HepG2 (cell line): ENCODE data around the gene TMEM190. TPM values are rescaled to one million over a fixed set of nuclear protein-coding genes. Genes with fewer than 3 reads are reported as not detected.

Experiments
- FOXA1 ChIP-seq, 2 experiments: fragments of 450-650 bp in 1 of 2; sonication (generic) in 1 of 2; formaldehyde crosslinking in 1 of 2; IDR thresholded peaks; 2 replicates each; pipeline versions ENCODE4 v1.4.0 to v1.6.1; 2016 to 2020; ENCODE audit warnings: missing genetic modification reagents in 1 of 2
- GATAD1 ChIP-seq: IDR thresholded peaks from 2 replicates; pipeline ENCODE4 v1.6.1; 2016; ENCODE audit warnings: missing genetic modification reagents, missing compliant biosample characterization
- HDAC1 ChIP-seq: sonication (generic); formaldehyde crosslinking; IDR thresholded peaks from 2 replicates; pipeline ENCODE4 v1.5.1; 2020; ENCODE audit warnings: mild to moderate bottlenecking, missing genetic modification reagents
- HHEX ChIP-seq: IDR thresholded peaks from 2 replicates; pipeline ENCODE4 v1.6.1; 2016; ENCODE audit warnings: control low read depth
- IRF1 ChIP-seq: sonication (generic); formaldehyde crosslinking; IDR thresholded peaks from 2 replicates; pipeline ENCODE4 v1.4.0; 2020; ENCODE audit warnings: low read depth, mild to moderate bottlenecking, missing genetic modification reagents
- KAT2B ChIP-seq: fragments of 150-350 bp; IDR thresholded peaks from 2 replicates; pipeline ENCODE4 v1.6.1; 2014; ENCODE audit warnings: low read depth, low read length, borderline replicate concordance
- KAT7 ChIP-seq: IDR thresholded peaks from 2 replicates; pipeline ENCODE4 v1.6.1; 2018; ENCODE audit warnings: borderline replicate concordance, missing compliant biosample characterization
- MTF2 ChIP-seq: sonication (generic); formaldehyde crosslinking; IDR thresholded peaks from 2 replicates; pipeline ENCODE4 v1.5.0; 2020; ENCODE audit warnings: missing genetic modification reagents, borderline replicate concordance
- NCOA2 ChIP-seq: sonication (generic); formaldehyde crosslinking; IDR thresholded peaks from 2 replicates; pipeline ENCODE4 v1.8.0; 2022; ENCODE audit warnings: inconsistent platforms
- NR2C2 ChIP-seq: sonication (generic); formaldehyde crosslinking; IDR thresholded peaks from 2 replicates; pipeline ENCODE4 v1.4.0; 2020; ENCODE audit warnings: missing genetic modification reagents, mild to moderate bottlenecking, moderate library complexity, borderline replicate concordance
- PHF8 ChIP-seq: sonication (generic); formaldehyde crosslinking; IDR thresholded peaks from 2 replicates; pipeline ENCODE4 v1.5.0; 2020; ENCODE audit warnings: missing genetic modification reagents
- POLR2A ChIP-seq, 2 experiments: IDR thresholded peaks; 2 replicates each; pipeline ENCODE4 v1.6.1; 2011; ENCODE audit warnings: low read depth in 2 of 2, low read length in 2 of 2, mild to moderate bottlenecking in 1 of 2, moderate library complexity in 1 of 2; ENCODE audit not compliant: insufficient read depth in 1 of 2
- POLR2AphosphoS2 ChIP-seq: IDR thresholded peaks from 2 replicates; pipeline ENCODE4 v1.6.1; 2011; ENCODE audit warnings: low read depth, low read length, improper control_type of control experiment
- PRMT3 ChIP-seq: sonication (generic); formaldehyde crosslinking; IDR thresholded peaks from 2 replicates; pipeline ENCODE4 v1.8.1; 2022; ENCODE audit warnings: low read depth, mild to moderate bottlenecking, moderate library complexity, missing genetic modification reagents, borderline replicate concordance
- SALL2 ChIP-seq: sonication (generic); formaldehyde crosslinking; IDR thresholded peaks from 2 replicates; pipeline ENCODE4 v1.8.1; 2023; ENCODE audit warnings: mild to moderate bottlenecking, missing genetic modification reagents, inconsistent platforms
- SP4 ChIP-seq: sonication (generic); formaldehyde crosslinking; IDR thresholded peaks from 2 replicates; pipeline ENCODE4 v1.8.1; 2023; ENCODE audit warnings: mild to moderate bottlenecking, missing genetic modification reagents
- TRIM24 ChIP-seq: sonication (generic); formaldehyde crosslinking; IDR thresholded peaks from 2 replicates; pipeline ENCODE4 v1.8.0; 2022; ENCODE audit warnings: mild to moderate bottlenecking, missing genetic modification reagents
- YEATS2 ChIP-seq: sonication (generic); formaldehyde crosslinking; IDR thresholded peaks from 2 replicates; pipeline ENCODE4 v1.4.0; 2020; ENCODE audit warnings: missing genetic modification reagents, borderline replicate concordance
- ZBTB33 ChIP-seq: sonication (generic); formaldehyde crosslinking; IDR thresholded peaks from 2 replicates; pipeline ENCODE4 v1.4.0; 2020; ENCODE audit warnings: missing genetic modification reagents
- ZC3H4 ChIP-seq: sonication (generic); formaldehyde crosslinking; IDR thresholded peaks from 2 replicates; pipeline ENCODE4 v1.4.0; 2020; ENCODE audit warnings: missing genetic modification reagents, borderline replicate concordance
- ZFYVE20 ChIP-seq: sonication (generic); formaldehyde crosslinking; IDR thresholded peaks from 2 replicates; pipeline ENCODE4 v1.8.0; 2023; ENCODE audit warnings: low read depth, mild to moderate bottlenecking, moderate library complexity, missing genetic modification reagents, borderline replicate concordance
- ZNF20 ChIP-seq: sonication (generic); formaldehyde crosslinking; IDR thresholded peaks from 2 replicates; pipeline ENCODE4 v1.4.0; 2020; ENCODE audit warnings: mild to moderate bottlenecking, moderate library complexity, missing genetic modification reagents
- ZNF263 ChIP-seq: sonication (generic); formaldehyde crosslinking; IDR thresholded peaks from 2 replicates; pipeline ENCODE4 v1.4.0; 2020; ENCODE audit warnings: missing genetic modification reagents
- ZNF441 ChIP-seq: sonication (generic); formaldehyde crosslinking; IDR thresholded peaks from 2 replicates; pipeline ENCODE4 v1.7.0; 2021; ENCODE audit warnings: missing genetic modification reagents, borderline replicate concordance
- ZNF557 ChIP-seq: sonication (generic); formaldehyde crosslinking; IDR thresholded peaks from 2 replicates; pipeline ENCODE4 v1.4.0; 2020; ENCODE audit warnings: missing genetic modification reagents
- ZNF792 ChIP-seq: IDR thresholded peaks from 2 replicates; pipeline ENCODE4 v1.6.1; 2016
- ZNF816 ChIP-seq: sonication (generic); formaldehyde crosslinking; IDR thresholded peaks from 2 replicates; pipeline ENCODE4 v1.8.0; 2022; ENCODE audit warnings: missing genetic modification reagents, mild to moderate bottlenecking, borderline replicate concordance
- polyA plus RNA-seq, 8 experiments: library from polyadenylated mRNA; depleted of rRNA in 3 of 8; stranded (reverse) in 7 of 8; unstranded in 1 of 8; fragments of >200 nt; fragmentation: Illumina TruSeq in 4 of 8; extraction: Trizol in 4 of 8; gene quantifications; 2 replicates each; pipeline versions ENCODE4 v1.2.1 to v1.2.3, GENCODE V29; 2011 to 2016; ENCODE audit warnings: low read depth in 4 of 8, missing spikeins in 1 of 8, mixed read lengths in 1 of 8; ENCODE audit not compliant: insufficient read depth in 1 of 8
- total RNA-seq, 5 experiments: library from RNA; depleted of rRNA; stranded (reverse); fragments of >200 nt; fragmentation: Illumina TruSeq; extraction: Trizol; gene quantifications; 2 replicates each; pipeline ENCODE4 v1.2.3, GENCODE V29; 2016; ENCODE audit warnings: low read depth in 1 of 5
- TF ChIP-seq, protein P1 (sequence below): IDR thresholded peaks from 2 replicates; pipeline ENCODE4 v1.6.1; 2016; ENCODE audit warnings: low read depth, control low read depth

The TMEM190 gene
- total and polyA plus RNA-seq, 2 of the 13 experiments (the other 11 are each of a cell fraction or from before 2014, with no cell fraction given), result 0.35 to 0.83 TPM

DNA sequence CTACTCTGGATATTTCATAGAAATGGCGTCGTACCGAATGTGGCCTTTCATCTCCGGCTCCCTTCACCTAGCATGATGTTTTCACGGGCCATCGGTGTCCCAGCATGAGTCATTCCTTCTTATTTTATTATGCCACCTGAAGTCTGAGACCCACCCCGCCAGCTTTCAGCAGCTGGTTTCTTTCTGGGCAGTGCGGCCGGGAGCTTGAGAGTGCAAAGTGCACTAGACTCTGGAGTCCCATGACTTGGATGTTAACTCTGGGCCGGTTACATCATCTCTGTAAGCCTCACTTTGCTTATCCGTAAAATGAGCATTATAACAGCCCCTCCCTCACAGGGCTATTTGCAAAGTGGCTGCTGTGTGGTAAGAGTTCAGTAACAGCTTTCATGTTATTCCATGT is 42.8 kb upstream of the TMEM190 start (continued):
- TF ChIP-seq NR2C2, result peak; percentile 40; the same call in 1 of the 2 replicates
- peak; percentile 39; the same call in 1 of the 2 replicates for TF ChIP-seq ZBTB33 (CRISPR knock-in tag)
- no peak for TF ChIP-seq FOXA1 (IDR thresholded peaks at IDR 0.05)
- TF ChIP-seq FOXA1 (CRISPR knock-in tag; IDR thresholded peaks at IDR 0.05), result no peak; the same call in 1 of the 2 replicates
- 0 out of 2 replicates have a peak, but pooled peaks have one; percentile 17 for TF ChIP-seq SALL2 (CRISPR knock-in tag)
- TF ChIP-seq POLR2A (IDR thresholded peaks at IDR 0.05; ENCODE audit: insufficient read depth in 1 of 2, low read depth in 2 of 2, low read length in 2 of 2), result peak; percentile 48 to 81; a peak in 3 of 4 replicates
- no peak for TF ChIP-seq ZNF557 (CRISPR knock-in tag)
- TF ChIP-seq GATAD1 (CRISPR knock-in tag), result peak; percentile 17; the same call in 1 of the 2 replicates
- peak; percentile 50; the same call in 1 of the 2 replicates for TF ChIP-seq NCOA2 (CRISPR knock-in tag)
- no peak for TF ChIP-seq HHEX (CRISPR knock-in tag)
- no peak for TF ChIP-seq MTF2 (CRISPR knock-in tag)
- no peak for TF ChIP-seq IRF1 (CRISPR knock-in tag)
- TF ChIP-seq ZNF441, result no peak
- no peak for TF ChIP-seq POLR2AphosphoS2
- TF ChIP-seq TRIM24 (CRISPR knock-in tag), result no peak
- peak; percentile 56; the same call in 1 of the 2 replicates for TF ChIP-seq PHF8 (CRISPR knock-in tag)
- TF ChIP-seq KAT2B, result no peak
- TF ChIP-seq ZNF20 (CRISPR knock-in tag), result no peak
- peak; percentile 59; the same call in 1 of the 2 replicates for TF ChIP-seq ZNF816 (CRISPR knock-in tag)
- no peak for TF ChIP-seq KAT7 (CRISPR knock-in tag)
- TF ChIP-seq SP4 (CRISPR knock-in tag), result no peak
- TF ChIP-seq PRMT3 (CRISPR knock-in tag), result no peak
- TF ChIP-seq ZNF263 (CRISPR knock-in tag), result no peak
- TF ChIP-seq, protein P1, sequence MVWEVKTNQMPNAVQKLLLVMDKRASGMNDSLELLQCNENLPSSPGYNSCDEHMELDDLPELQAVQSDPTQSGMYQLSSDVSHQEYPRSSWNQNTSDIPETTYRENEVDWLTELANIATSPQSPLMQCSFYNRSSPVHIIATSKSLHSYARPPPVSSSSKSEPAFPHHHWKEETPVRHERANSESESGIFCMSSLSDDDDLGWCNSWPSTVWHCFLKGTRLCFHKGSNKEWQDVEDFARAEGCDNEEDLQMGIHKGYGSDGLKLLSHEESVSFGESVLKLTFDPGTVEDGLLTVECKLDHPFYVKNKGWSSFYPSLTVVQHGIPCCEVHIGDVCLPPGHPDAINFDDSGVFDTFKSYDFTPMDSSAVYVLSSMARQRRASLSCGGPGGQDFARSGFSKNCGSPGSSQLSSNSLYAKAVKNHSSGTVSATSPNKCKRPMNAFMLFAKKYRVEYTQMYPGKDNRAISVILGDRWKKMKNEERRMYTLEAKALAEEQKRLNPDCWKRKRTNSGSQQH (CRISPR knock-in tag), result no peak
- no peak for TF ChIP-seq ZC3H4 (CRISPR knock-in tag)
- no peak; the same call in 1 of the 2 replicates for TF ChIP-seq YEATS2 (CRISPR knock-in tag)
- TF ChIP-seq ZNF792, result peak; percentile 22; the same call in 1 of the 2 replicates
- TF ChIP-seq HDAC1, result peak; percentile 69
- TF ChIP-seq ZFYVE20 (CRISPR knock-in tag), result no peak
